G401.6 (cell line): ENCODE measurements around the gene AIP.

Experiments used
- FAIRE-seq: peaks from 2 replicates; lab custom pipeline; 2012; peaks lifted over from hg19 to GRCh38; lab: Jason Lieb, UNC

Gene AIP

DNA sequence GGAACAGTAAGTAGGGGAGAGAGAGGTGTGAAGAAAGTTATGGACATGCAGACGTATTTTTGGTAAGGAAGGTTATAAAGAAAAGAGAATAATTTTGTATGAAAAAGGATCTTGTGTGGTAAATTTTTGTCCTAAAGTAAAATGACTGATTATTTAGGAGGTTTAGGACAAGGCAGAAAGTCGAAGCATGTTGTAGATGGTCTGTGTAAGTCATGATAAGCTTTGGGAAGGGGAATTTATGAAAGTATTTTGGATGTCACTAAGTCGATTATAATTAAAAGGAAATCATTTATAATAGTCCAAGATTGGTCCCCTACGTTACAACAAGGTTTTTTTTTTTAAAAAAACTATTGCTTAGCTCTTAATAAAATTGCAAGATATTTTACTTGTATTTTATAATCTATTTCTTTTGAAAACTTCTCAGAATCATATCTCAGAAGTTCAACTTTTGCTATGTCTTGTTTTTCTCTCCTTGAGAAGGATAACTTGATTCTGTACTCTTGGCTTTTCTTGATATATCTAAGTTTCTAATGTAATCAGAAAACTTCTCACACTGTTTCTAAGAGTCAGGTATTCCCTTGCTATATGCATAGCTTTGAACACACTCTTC lies 51.3 kb downstream of the AIP start:
- peak; percentile 59 for FAIRE-seq

GRCh38 chr11:67535561-67535960 lies 52.7 kb downstream of the AIP start:
- no peak for FAIRE-seq

DNA sequence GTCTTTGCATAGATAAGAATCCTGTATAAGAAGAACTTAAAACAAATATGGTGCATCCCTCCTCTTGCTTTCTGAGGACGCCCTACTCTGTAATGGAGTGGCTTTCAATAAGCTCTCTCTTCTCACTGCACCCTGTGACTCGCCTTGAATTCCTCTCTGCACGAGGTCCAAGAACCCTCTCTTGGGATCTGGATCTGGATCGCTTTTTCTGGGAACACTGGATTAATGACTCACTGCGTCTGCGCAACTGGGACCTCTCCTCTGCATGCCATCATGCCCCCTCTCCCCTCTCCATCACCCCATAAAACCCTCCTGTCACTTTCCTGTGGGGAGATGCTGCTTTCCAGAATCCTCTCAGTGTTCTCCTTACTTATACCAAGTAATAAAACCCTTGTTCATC lies 55.5 kb downstream of the AIP start:
- no peak for FAIRE-seq

DNA sequence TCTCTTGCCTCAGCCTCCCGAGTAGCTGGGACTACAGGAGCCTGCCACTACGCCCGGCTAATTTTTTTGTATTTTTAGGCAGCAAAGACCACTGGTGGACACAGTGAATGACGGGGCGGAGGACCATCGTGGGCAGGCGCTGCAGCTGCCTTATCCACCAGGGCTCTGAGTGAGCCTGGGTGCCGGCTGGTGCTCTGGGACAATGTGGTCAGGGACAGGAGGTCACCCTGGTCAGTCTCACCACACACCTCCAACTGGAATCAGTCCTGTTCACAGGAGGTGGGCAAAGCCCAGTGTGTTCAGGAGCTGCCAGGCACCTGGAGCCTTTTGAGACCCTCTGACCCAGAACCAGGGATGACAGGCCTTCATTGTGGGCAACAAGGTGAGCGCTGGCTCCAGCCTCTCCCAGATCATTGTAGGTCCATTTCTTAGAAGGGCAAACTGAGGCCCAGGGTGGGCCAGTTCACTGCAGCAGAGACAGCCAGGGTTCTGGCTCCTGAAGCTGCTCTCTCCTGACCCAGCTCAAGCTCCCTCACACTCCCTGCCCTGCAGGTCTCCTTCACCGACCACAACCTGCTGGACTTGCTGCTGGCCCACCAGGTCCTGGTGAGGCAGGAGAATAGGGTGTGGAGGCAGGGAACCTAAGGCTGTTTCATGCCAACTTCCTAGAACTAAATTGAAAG lies 56.1 kb downstream of the AIP start:
- no peak for FAIRE-seq

- no peak for FAIRE-seq
Measured at GRCh38 chr11:67539550-67539949, 56.7 kb downstream of the AIP start.
